ENCODE results near the gene TUBB1.

DNA sequence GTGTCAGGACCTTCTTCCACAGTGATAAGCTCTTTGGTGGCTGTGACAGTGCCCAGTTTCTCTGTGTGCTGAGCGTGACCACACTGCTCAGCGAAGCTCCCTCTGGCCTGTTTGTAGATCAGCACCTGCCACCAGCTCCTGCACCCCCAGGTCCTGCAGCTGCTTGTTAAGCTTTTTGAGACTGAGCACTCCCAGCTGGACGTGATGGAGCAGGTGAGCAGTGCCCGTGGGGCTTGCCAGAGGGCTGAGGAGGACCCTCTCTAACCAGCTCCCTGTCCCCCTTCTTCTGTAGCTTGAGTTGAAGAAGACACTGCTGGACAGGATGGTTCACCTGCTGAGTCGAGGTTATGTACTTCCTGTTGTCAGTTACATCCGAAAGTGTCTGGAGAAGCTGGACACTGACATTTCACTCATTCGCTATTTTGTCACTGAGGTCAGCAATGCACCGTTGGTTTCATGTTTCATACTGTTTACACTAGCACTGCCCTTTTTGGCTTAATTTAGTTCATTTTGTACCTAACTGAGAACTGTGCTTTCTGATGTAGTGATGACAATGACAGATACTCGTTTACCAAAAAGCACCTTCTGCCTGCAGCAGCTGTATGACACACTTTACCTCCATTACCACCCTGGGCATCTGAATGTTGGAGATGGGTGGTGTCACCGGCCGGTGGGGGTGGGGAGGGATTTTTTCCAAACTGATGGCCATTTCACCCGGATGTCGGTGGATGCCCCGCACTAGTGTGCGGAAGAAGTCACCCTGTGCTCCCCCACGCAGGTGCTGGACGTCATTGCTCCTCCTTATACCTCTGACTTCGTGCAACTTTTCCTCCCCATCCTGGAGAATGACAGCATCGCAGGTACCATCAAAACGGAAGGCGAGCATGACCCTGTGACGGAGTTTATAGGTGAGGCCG, 25.6 kb upstream of the TUBB1 start:
- TF ChIP-seq, protein P1, sequence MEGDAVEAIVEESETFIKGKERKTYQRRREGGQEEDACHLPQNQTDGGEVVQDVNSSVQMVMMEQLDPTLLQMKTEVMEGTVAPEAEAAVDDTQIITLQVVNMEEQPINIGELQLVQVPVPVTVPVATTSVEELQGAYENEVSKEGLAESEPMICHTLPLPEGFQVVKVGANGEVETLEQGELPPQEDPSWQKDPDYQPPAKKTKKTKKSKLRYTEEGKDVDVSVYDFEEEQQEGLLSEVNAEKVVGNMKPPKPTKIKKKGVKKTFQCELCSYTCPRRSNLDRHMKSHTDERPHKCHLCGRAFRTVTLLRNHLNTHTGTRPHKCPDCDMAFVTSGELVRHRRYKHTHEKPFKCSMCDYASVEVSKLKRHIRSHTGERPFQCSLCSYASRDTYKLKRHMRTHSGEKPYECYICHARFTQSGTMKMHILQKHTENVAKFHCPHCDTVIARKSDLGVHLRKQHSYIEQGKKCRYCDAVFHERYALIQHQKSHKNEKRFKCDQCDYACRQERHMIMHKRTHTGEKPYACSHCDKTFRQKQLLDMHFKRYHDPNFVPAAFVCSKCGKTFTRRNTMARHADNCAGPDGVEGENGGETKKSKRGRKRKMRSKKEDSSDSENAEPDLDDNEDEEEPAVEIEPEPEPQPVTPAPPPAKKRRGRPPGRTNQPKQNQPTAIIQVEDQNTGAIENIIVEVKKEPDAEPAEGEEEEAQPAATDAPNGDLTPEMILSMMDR (IDR thresholded peaks at IDR 0.05; ENCODE audit: low read length): no peak
- no peak for TF ChIP-seq EZH2 (optimal IDR thresholded peaks at IDR 0.05; ENCODE audit: low read depth, low read length)
- TF ChIP-seq EZH2phosphoT487 (IDR thresholded peaks at IDR 0.05; ENCODE audit: low read length): no peak
